ENCODE measurements around the gene REEP1.

- TF ChIP-seq, protein P1, sequence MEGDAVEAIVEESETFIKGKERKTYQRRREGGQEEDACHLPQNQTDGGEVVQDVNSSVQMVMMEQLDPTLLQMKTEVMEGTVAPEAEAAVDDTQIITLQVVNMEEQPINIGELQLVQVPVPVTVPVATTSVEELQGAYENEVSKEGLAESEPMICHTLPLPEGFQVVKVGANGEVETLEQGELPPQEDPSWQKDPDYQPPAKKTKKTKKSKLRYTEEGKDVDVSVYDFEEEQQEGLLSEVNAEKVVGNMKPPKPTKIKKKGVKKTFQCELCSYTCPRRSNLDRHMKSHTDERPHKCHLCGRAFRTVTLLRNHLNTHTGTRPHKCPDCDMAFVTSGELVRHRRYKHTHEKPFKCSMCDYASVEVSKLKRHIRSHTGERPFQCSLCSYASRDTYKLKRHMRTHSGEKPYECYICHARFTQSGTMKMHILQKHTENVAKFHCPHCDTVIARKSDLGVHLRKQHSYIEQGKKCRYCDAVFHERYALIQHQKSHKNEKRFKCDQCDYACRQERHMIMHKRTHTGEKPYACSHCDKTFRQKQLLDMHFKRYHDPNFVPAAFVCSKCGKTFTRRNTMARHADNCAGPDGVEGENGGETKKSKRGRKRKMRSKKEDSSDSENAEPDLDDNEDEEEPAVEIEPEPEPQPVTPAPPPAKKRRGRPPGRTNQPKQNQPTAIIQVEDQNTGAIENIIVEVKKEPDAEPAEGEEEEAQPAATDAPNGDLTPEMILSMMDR (IDR thresholded peaks at IDR 0.05) = peak; percentile 31 to 43 (median 37)
- no peak for TF ChIP-seq POLR2A (IDR thresholded peaks at IDR 0.05)
- TF ChIP-seq EP300 (IDR thresholded peaks at IDR 0.05) = no peak
These were observed 30.9 kb upstream of the REEP1 start for GRCh38 chr2:86368161-86368824.
